HG02884 (cell line): ENCODE measurements around the gene ADCY2.

Source experiments
- ATAC-seq: cut with Tn5 transposase; IDR thresholded peaks from one replicate; pipeline ENCODE4 v1.9.1; 2021; ENCODE audit warnings: mild to moderate bottlenecking, moderate library complexity; ENCODE audit not compliant: unreplicated experiment

ADCY2 gene

GRCh38 chr5:7855611-7856010 is 459.7 kb downstream of the ADCY2 start:
- ATAC-seq, result no peak

GRCh38 chr5:7856855-7857254 is 460.9 kb downstream of the ADCY2 start:
- ATAC-seq, result no peak

- ATAC-seq, result no peak
Observed at GRCh38 chr5:7857361-7857760, 461.4 kb downstream of the ADCY2 start.

- ATAC-seq, result peak; percentile 61
Observed at GRCh38 chr5:7857926-7858632, 462.1 kb downstream of the ADCY2 start.

- no peak for ATAC-seq
Observed at GRCh38 chr5:7866196-7866595, 470.3 kb downstream of the ADCY2 start.

- ATAC-seq, result no peak
Observed at GRCh38 chr5:7867260-7867659, 471.3 kb downstream of the ADCY2 start.

GRCh38 chr5:7868427-7868772 is 472.5 kb downstream of the ADCY2 start:
- peak; percentile 1 for ATAC-seq

GRCh38 chr5:7868773-7869473 is 473.0 kb downstream of the ADCY2 start, which contains the start of the genes FASTKD3 and MTRR:
TSS of gene FASTKD3 (minus strand) at chr5:7869031. CDS start at chr5:7868083, 948 bp downstream.
TSS of gene MTRR (plus strand) at chr5:7869148. CDS start at chr5:7870795, 1,647 bp downstream.
- peak; percentile 97 for ATAC-seq

GRCh38 chr5:7869474-7870136 is 473.7 kb downstream of the ADCY2 start:
- peak; percentile 19 for ATAC-seq

GRCh38 chr5:7871653-7872052 is 475.7 kb downstream of the ADCY2 start:
- ATAC-seq, result no peak

GRCh38 chr5:7872517-7873130 is 476.7 kb downstream of the ADCY2 start:
- no peak for ATAC-seq

- ATAC-seq, result no peak
Observed at GRCh38 chr5:7873216-7873615, 477.3 kb downstream of the ADCY2 start.

GRCh38 chr5:7874639-7875038 is 478.7 kb downstream of the ADCY2 start:
- ATAC-seq, result no peak

- ATAC-seq, result no peak
Observed at GRCh38 chr5:7875151-7875550, 479.2 kb downstream of the ADCY2 start.

- peak; percentile 22 for ATAC-seq
Observed at GRCh38 chr5:7876867-7877266, 480.9 kb downstream of the ADCY2 start.

GRCh38 chr5:7877851-7878250 is 481.9 kb downstream of the ADCY2 start:
- no peak for ATAC-seq

- ATAC-seq, result peak; percentile 98
Observed at GRCh38 chr5:7878381-7878873, 482.5 kb downstream of the ADCY2 start.
